GM18505 (cell line): ENCODE results near the gene FAT1.

Source experiments
- ATAC-seq: cut with Tn5 transposase; IDR thresholded peaks from one replicate; pipeline ENCODE4 v1.9.1; 2021; ENCODE audit not compliant: unreplicated experiment
- POLR2A ChIP-seq: IDR thresholded peaks from 4 replicates; pipeline ENCODE4 v1.6.1; 2011; ENCODE audit warnings: borderline replicate concordance; ENCODE audit not compliant: insufficient read depth, insufficient read length; ENCODE audit errors: extremely low read depth

FAT1 gene

GRCh38 chr4:186736466-186736865 lies 12.8 kb upstream of the FAT1 start:
- ATAC-seq = no peak
- no peak for TF ChIP-seq POLR2A

GRCh38 chr4:186734251-186734650 lies 10.6 kb upstream of the FAT1 start:
- ATAC-seq = no peak
- no peak for TF ChIP-seq POLR2A

- no peak for TF ChIP-seq POLR2A
- no peak for ATAC-seq
These were observed 10.1 kb upstream of the FAT1 start for GRCh38 chr4:186733778-186734177.

- no peak for TF ChIP-seq POLR2A
- ATAC-seq = no peak
These were observed 7.0 kb upstream of the FAT1 start for GRCh38 chr4:186730621-186731020.

- TF ChIP-seq POLR2A = no peak
- no peak for ATAC-seq
These were observed 6.2 kb upstream of the FAT1 start for GRCh38 chr4:186729856-186730255.

- no peak for TF ChIP-seq POLR2A
- no peak for ATAC-seq
These were observed 5.1 kb upstream of the FAT1 start for GRCh38 chr4:186728631-186729271.

- ATAC-seq = no peak
- TF ChIP-seq POLR2A = no peak
These were observed 4.4 kb upstream of the FAT1 start for GRCh38 chr4:186727977-186728519.

- ATAC-seq = no peak
- TF ChIP-seq POLR2A = no peak
These were observed 3.7 kb upstream of the FAT1 start for GRCh38 chr4:186727169-186727976.

GRCh38 chr4:186726426-186727168 lies 2.9 kb upstream of the FAT1 start:
- no peak for TF ChIP-seq POLR2A
- no peak for ATAC-seq

GRCh38 chr4:186725469-186726425 lies 2.1 kb upstream of the FAT1 start:
- no peak for TF ChIP-seq POLR2A
- ATAC-seq = no peak

GRCh38 chr4:186724864-186725468 lies 1.3 kb upstream of the FAT1 start:
- no peak for ATAC-seq

GRCh38 chr4:186724058-186724863 lies 605 bp upstream of the FAT1 start:
- TF ChIP-seq POLR2A = no peak
- ATAC-seq = no peak

More at GRCh38 chr4:186724864-186725468, 1.3 kb upstream of the FAT1 start:
- no peak for TF ChIP-seq POLR2A

GRCh38 chr4:186722796-186723291 lies 812 bp downstream of the FAT1 start:
- no peak for TF ChIP-seq POLR2A
- no peak for ATAC-seq
